Stimulated activated CD8-positive, alpha-beta memory T cell treated with anti-CD3 and anti-CD28 coated beads, Interleukin-4, amount 100 ng/mL, for 1 hour (primary cell): ENCODE results near the gene CAMSAP2.
A peak's percentile ranks its signal among the peaks of the same experiment; 100 is the strongest.

Experiments used
- DNase-seq, 2 donors: peaks; one replicate each; pipeline ENCODE4 v3.0.0-alpha.2; 2020; ENCODE audit warnings: low read depth in 2 of 2, low spot score in 1 of 2

CAMSAP2 gene

GRCh38 chr1:200874694-200875093 is 136.0 kb downstream of the CAMSAP2 start:
- no peak for DNase-seq

GRCh38 chr1:200875416-200875815 is 136.7 kb downstream of the CAMSAP2 start:
- DNase-seq: no peak

- no peak for DNase-seq
Measured at GRCh38 chr1:200877010-200877409, 138.3 kb downstream of the CAMSAP2 start.

GRCh38 chr1:200877839-200878551 is 139.3 kb downstream of the CAMSAP2 start:
- DNase-seq: no peak

- DNase-seq: no peak
Measured at GRCh38 chr1:200880212-200880611, 141.5 kb downstream of the CAMSAP2 start.

- DNase-seq: no peak
Measured at GRCh38 chr1:200883118-200883517, 144.4 kb downstream of the CAMSAP2 start.

- DNase-seq: no peak
Measured at GRCh38 chr1:200885623-200886402, 147.1 kb downstream of the CAMSAP2 start.

GRCh38 chr1:200886594-200886993 is 147.9 kb downstream of the CAMSAP2 start:
- DNase-seq: no peak

GRCh38 chr1:200887036-200887435 is 148.3 kb downstream of the CAMSAP2 start:
- no peak for DNase-seq

GRCh38 chr1:200887772-200888348 is 149.2 kb downstream of the CAMSAP2 start:
- DNase-seq: no peak

GRCh38 chr1:200888349-200888838 is 149.7 kb downstream of the CAMSAP2 start:
- DNase-seq: peak; percentile 30 to 42

GRCh38 chr1:200889571-200889970 is 150.9 kb downstream of the CAMSAP2 start:
- DNase-seq: no peak

GRCh38 chr1:200890027-200890426 is 151.3 kb downstream of the CAMSAP2 start:
- DNase-seq: no peak

GRCh38 chr1:200890818-200891773 is 152.4 kb downstream of the CAMSAP2 start:
- no peak for DNase-seq

GRCh38 chr1:200891774-200892157 is 153.1 kb downstream of the CAMSAP2 start:
- no peak for DNase-seq

- DNase-seq: no peak
Measured at GRCh38 chr1:200892546-200892945, 153.9 kb downstream of the CAMSAP2 start.

- DNase-seq: no peak
Measured at GRCh38 chr1:200892958-200893357, 154.3 kb downstream of the CAMSAP2 start.

GRCh38 chr1:200893411-200893901 is 154.8 kb downstream of the CAMSAP2 start:
- no peak for DNase-seq

GRCh38 chr1:200894712-200895442 is 156.2 kb downstream of the CAMSAP2 start, which contains the start of gene INAVA:
INAVA (plus strand) TSS chr1:200894900; CDS start chr1:200898401, 3,501 bp downstream.
- no peak for DNase-seq

GRCh38 chr1:200895443-200895789 is 156.7 kb downstream of the CAMSAP2 start:
- no peak for DNase-seq
